Lower leg skin (tissue), 4 donors: Measurements from ENCODE around the gene OSGIN1. TPM values are rescaled to one million over a fixed set of nuclear protein-coding genes. Genes with fewer than 3 reads are reported as not detected.

ENCODE experiments used
- DNase-seq, 2 donors: peaks; one replicate each; pipeline ENCODE4 v3.0.0-alpha.2; 2019; ENCODE audit warnings: low spot score in 2 of 2
- H3K4me3 ChIP-seq: fragments of 200-600 bp; sonication (generic); 2 replicates; pipeline ENCODE4 v1.5.1; 2017; ENCODE audit warnings: mild to moderate bottlenecking, low read depth; ENCODE audit not compliant: poor library complexity, severe bottlenecking
- CTCF ChIP-seq, 3 donors: fragments of 450-650 bp; IDR thresholded peaks; one replicate each; pipeline ENCODE4 v1.5.1; 2016; ENCODE audit warnings: antibody characterized with exemption in 3 of 3, mild to moderate bottlenecking in 3 of 3, moderate library complexity in 2 of 3
- POLR2A ChIP-seq, 2 donors: fragments of 450-650 bp; IDR thresholded peaks; one replicate each; pipeline ENCODE4 v1.6.1; 2016 to 2017; ENCODE audit warnings: antibody characterized with exemption in 2 of 2, mild to moderate bottlenecking in 1 of 2, moderate library complexity in 1 of 2
- WGBS, 2 donors: methylation state at CpG; one replicate each; pipeline ENCODE4 v1.1.5; 2018; 5-methylcytosine and 5-hydroxymethylcytosine counted together
- intact Hi-C: fragments of 100-400 bp; cut with DNase I; formaldehyde crosslinking; loops from one replicate; pipeline ENCODE4 v1.15.0; 2023; ENCODE audit warnings: low total_unique reads
- total RNA-seq, 4 donors: library from RNA; depleted of rRNA; stranded (reverse); fragments of >200 nt; gene quantifications; one replicate each; pipeline ENCODE4 v1.1.0, GENCODE V29; 2016

The OSGIN1 gene
- total RNA-seq, 4 donors from 2014 or later, result 1.1 to 3.2 (median 2.4) TPM

GRCh38 chr16:83953796-83954576 lies 946 bp downstream of the OSGIN1 start:
- intact Hi-C loops, result loop anchor here (10.0 kb wide), 1 partner anchor 111 kb away; no protein-coding TSS in a partner anchor
- WGBS, 2 donors, result 17 to 32% methylated on average over 9 to 19 of the region's 19 CpGs
- DNase-seq, result peak in 1 of 2 donors; percentile 26
- peak overlapping the region; percentile 34 for H3K4me3 ChIP-seq
- TF ChIP-seq POLR2A (IDR thresholded peaks at IDR 0.05) (no peak), CTCF (IDR thresholded peaks at IDR 0.05) (no peak)

GRCh38 chr16:83954577-83955016 lies 1.6 kb downstream of the OSGIN1 start:
- peak in 1 of 2 donors; percentile 37 for DNase-seq
- 52 to 55% methylated on average over 9 of the region's 9 CpGs for WGBS, 2 donors
- intact Hi-C loops, result loop anchor here (5.0 to 10.0 kb wide), 2 partner anchors 110 to 127 kb away; no protein-coding TSS in a partner anchor
- H3K4me3 ChIP-seq, result no peak overlapping the region
- TF ChIP-seq CTCF (IDR thresholded peaks at IDR 0.05) (no peak), POLR2A (IDR thresholded peaks at IDR 0.05) (no peak)

- 71% methylated on average over 16 to 23 of the region's 23 CpGs for WGBS, 2 donors
- no peak for TF ChIP-seq POLR2A (IDR thresholded peaks at IDR 0.05)
- no peak for TF ChIP-seq CTCF (IDR thresholded peaks at IDR 0.05)
- no peak overlapping the region for H3K4me3 ChIP-seq
- intact Hi-C loops, result loop anchor here (5.0 to 10.0 kb wide), 2 partner anchors 109 to 128 kb away; no protein-coding TSS in a partner anchor
- DNase-seq, result no peak
These were observed 2.4 kb downstream of the OSGIN1 start for GRCh38 chr16:83955218-83956130.

GRCh38 chr16:83956336-83957289 lies 3.6 kb downstream of the OSGIN1 start:
- no peak overlapping the region for H3K4me3 ChIP-seq
- DNase-seq, result peak; percentile 70 to 95
- WGBS, 2 donors, result 55% methylated on average over 19 to 22 of the region's 22 CpGs
- TF ChIP-seq CTCF (IDR thresholded peaks at IDR 0.05) (no peak), POLR2A (IDR thresholded peaks at IDR 0.05) (no peak)
- intact Hi-C loops, result loop anchor here (5.0 to 10.0 kb wide), 2 partner anchors 108 to 129 kb away; no protein-coding TSS in a partner anchor
